Pancreas (tissue), 10 donors: ENCODE data around the gene ZNF831. TPM values are rescaled to one million over a fixed set of nuclear protein-coding genes. Genes with fewer than 3 reads are reported as not detected.

Experiments
- ATAC-seq, 4 donors: fragments of 200-7000 bp; cut with Tn5 transposase; one replicate each; pipeline versions ENCODE4 v1.8.0 to v1.9.1; 2020; ENCODE audit warnings: mild to moderate bottlenecking in 4 of 4, moderate library complexity in 4 of 4
- DNase-seq, 6 donors: peaks; one replicate each; pipeline ENCODE4 v3.0.0-alpha.2; 2020
- FAIRE-seq: peaks from 2 replicates; lab custom pipeline; 2012; peaks lifted over from hg19 to GRCh38; lab: Jason Lieb, UNC
- H3K27ac ChIP-seq, 4 donors: fragments of 200-600 bp; sonication (generic); 1 replicate in 3 of 4; 2 replicates in 1 of 4; pipeline versions ENCODE4 v1.5.0 to v1.8.0; 2020
- H3K27me3 ChIP-seq, 4 donors: fragments of 200-600 bp; one replicate each; pipeline ENCODE4 v1.8.0; 2021
- H3K36me3 ChIP-seq, 3 donors: fragments of 200-600 bp; sonication (generic) in 1 of 3; one replicate each; pipeline versions ENCODE4 v1.5.0 to v1.8.0; 2020 to 2021
- H3K4me1 ChIP-seq, 3 donors: fragments of 200-600 bp; one replicate each; pipeline ENCODE4 v1.8.0; 2021
- H3K4me3 ChIP-seq, 4 donors: fragments of 200-600 bp; sonication (generic) in 2 of 4; one replicate each; pipeline versions ENCODE4 v1.5.0 to v1.8.0; 2020 to 2021
- H3K9me3 ChIP-seq, 4 donors: fragments of 200-600 bp; one replicate each; pipeline ENCODE4 v1.8.0; 2021
- CTCF ChIP-seq, 4 donors: fragments of 200-600 bp; sonication (generic) in 3 of 4; IDR thresholded peaks; one replicate each; pipeline versions ENCODE4 v1.5.0 to v1.8.0; 2021; ENCODE audit warnings: antibody characterized with exemption in 4 of 4
- WGBS, 2 donors: extraction: QIAGEN DNeasy Blood & Tissue Kit; methylation state at CpG; one replicate each; pipeline ENCODE4 v1.1.7; 2013; 5-methylcytosine and 5-hydroxymethylcytosine counted together
- intact Hi-C, 3 donors: fragments of 100-400 bp; cut with DNase I; formaldehyde crosslinking; loops; one replicate each; pipeline versions ENCODE4 v1.11.1 to v1.14.2; 2022
- polyA plus RNA-seq, 2 donors: library from polyadenylated mRNA; stranded (reverse); fragments of 200-250 nt; gene quantifications; one replicate each; pipeline ENCODE4 v1.2.3, GENCODE V29; 2013
- total RNA-seq, 6 donors: library from RNA; stranded (reverse); fragmentation: NEBNext Ultra II Directional in 4 of 6; extraction: Animal tissue kit (Norgen Biotek cat#: 25700) in 4 of 6; gene quantifications; one replicate each; pipeline versions ENCODE4 v1.2.1 to v1.2.4, GENCODE V29; 2021 to 2023
- donor health status: healthy with polysubstance abuse.
- donor health status: DM: no; HTN: no; CAD: no; lungs with moderate emphysema.
- donor health status: DM: no; HTN: no; CAD: no.
- donor health status: control.
- donor health status: control.
- donor health status: Bipolar disorder and iron deficiency.
- donor health status: DM: yes; HTN: yes; CAD: no.
- donor health status: DM: no; HTN: no; CAD: no.
- donor health status: DM: no; HTN: no; CAD: no.
- donor health status: DM: yes; HTN: yes; CAD: no.

The ZNF831 gene
- total and polyA plus RNA-seq, 8 donors: 0.04 to 0.23 (median 0.16) TPM

- TF ChIP-seq CTCF (IDR thresholded peaks at IDR 0.05): no peak
- no peaks in the 10 kb centered on the region for H3K36me3 ChIP-seq
- intact Hi-C loops: loop anchor here in 2 of 3 donors (5.0 to 10.0 kb wide), 3 partner anchors 139 to 352 kb away; no protein-coding TSS in a partner anchor
- H3K27me3 ChIP-seq: peaks cover 0 to 3% (median 0%) of the 10 kb centered on the region in 4 donors
- H3K9me3 ChIP-seq: no peaks in the 10 kb centered on the region
- DNase-seq (no peak), FAIRE-seq (no peak), ATAC-seq (no peak)
- peaks cover 0 to 8% (median 0%) of the 10 kb centered on the region in 3 donors for H3K4me1 ChIP-seq
- WGBS, 2 donors: 63 to 66% methylated on average over 8 of the region's 8 CpGs
- no peak overlapping the region for H3K27ac ChIP-seq
- H3K4me3 ChIP-seq: no peak overlapping the region
These were observed 60.6 kb downstream of the ZNF831 start for GRCh38 chr20:59224236-59224635.

- TF ChIP-seq CTCF (IDR thresholded peaks at IDR 0.05): no peak
These were observed 66.8 kb downstream of the ZNF831 start for GRCh38 chr20:59230385-59230784.

GRCh38 chr20:59231124-59231804, 67.6 kb downstream of the ZNF831 start:
- Histone ChIP-seq H3K27ac (no peak overlapping the region), H3K9me3 (no peaks in the 10 kb centered on the region), H3K36me3 (no peaks in the 10 kb centered on the region), H3K27me3 (peaks cover 0 to 5% (median 0%) of the 10 kb centered on the region in 4 donors), H3K4me1 (no peaks in the 10 kb centered on the region), H3K4me3 (no peak overlapping the region)
- FAIRE-seq (no peak), ATAC-seq (no peak), DNase-seq (no peak)
- no peak for TF ChIP-seq CTCF (IDR thresholded peaks at IDR 0.05)
- intact Hi-C loops: no loop called here
- WGBS, 2 donors: 42 to 46% methylated on average over 8 of the region's 8 CpGs

More at GRCh38 chr20:59230385-59230784, 66.8 kb downstream of the ZNF831 start:
- ATAC-seq (no peak), DNase-seq (no peak), FAIRE-seq (no peak)
- 87 to 89% methylated on average over 1 of the region's 1 CpG for WGBS, 2 donors
- intact Hi-C loops: no loop called here
- Histone ChIP-seq H3K4me1 (no peaks in the 10 kb centered on the region), H3K4me3 (no peak overlapping the region), H3K9me3 (no peaks in the 10 kb centered on the region), H3K27ac (no peak overlapping the region), H3K27me3 (peaks cover 0 to 5% (median 0%) of the 10 kb centered on the region in 4 donors), H3K36me3 (no peaks in the 10 kb centered on the region)

GRCh38 chr20:59232618-59233017, 69.0 kb downstream of the ZNF831 start:
- no peak for TF ChIP-seq CTCF (IDR thresholded peaks at IDR 0.05)
- H3K36me3 ChIP-seq: no peaks in the 10 kb centered on the region
- WGBS, 2 donors: 54 to 61% methylated on average over 3 of the region's 3 CpGs
- FAIRE-seq: no peak
- no peak for DNase-seq
- H3K4me1 ChIP-seq: no peaks in the 10 kb centered on the region
- no peak for ATAC-seq
- H3K27me3 ChIP-seq: peaks cover 0 to 5% (median 0%) of the 10 kb centered on the region in 4 donors
- H3K4me3 ChIP-seq: no peak overlapping the region
- intact Hi-C loops: no loop called here
- no peak overlapping the region for H3K27ac ChIP-seq
- H3K9me3 ChIP-seq: no peaks in the 10 kb centered on the region

GRCh38 chr20:59235226-59235625, 71.6 kb downstream of the ZNF831 start:
- no peaks in the 10 kb centered on the region for H3K4me1 ChIP-seq
- no peaks in the 10 kb centered on the region for H3K9me3 ChIP-seq
- H3K36me3 ChIP-seq: no peaks in the 10 kb centered on the region
- 61 to 77% methylated on average over 5 of the region's 5 CpGs for WGBS, 2 donors
- no peak for ATAC-seq
- H3K4me3 ChIP-seq: no peak overlapping the region
- intact Hi-C loops: no loop called here
- FAIRE-seq: no peak
- H3K27ac ChIP-seq: no peak overlapping the region
- no peak for DNase-seq
- H3K27me3 ChIP-seq: peaks cover 0 to 4% (median 0%) of the 10 kb centered on the region in 4 donors
- TF ChIP-seq CTCF (IDR thresholded peaks at IDR 0.05): no peak
